NCI-H345 treated with DMSO at 0.1 percent for 48 hours (cell line): ENCODE results near the gene TIMM50.

Experiments used
- DNase-seq: peaks from one replicate; lab custom pipeline; 2025; ENCODE audit not compliant: unreplicated experiment; lab: John Stamatoyannopoulos, UW

Gene TIMM50

GRCh38 chr19:39525205-39525604, 44.6 kb downstream of the TIMM50 start:
- no peak for DNase-seq

- DNase-seq = no peak
Measured at GRCh38 chr19:39531834-39532232, 51.2 kb downstream of the TIMM50 start.

- DNase-seq = peak; percentile 100
Measured at GRCh38 chr19:39532233-39533002, 51.8 kb downstream of the TIMM50 start, which contains the start of gene EID2B. Gene EID2B (minus strand): TSS chr19:39532852. CDS start chr19:39532802, 50 bp downstream.

- DNase-seq = no peak
Measured at GRCh38 chr19:39533003-39533512, 52.4 kb downstream of the TIMM50 start.

GRCh38 chr19:39533791-39534190, 53.2 kb downstream of the TIMM50 start:
- no peak for DNase-seq

GRCh38 chr19:39539165-39539517, 58.5 kb downstream of the TIMM50 start:
- no peak for DNase-seq

GRCh38 chr19:39539518-39540332, 59.1 kb downstream of the TIMM50 start, which contains the start of gene EID2:
Gene EID2 (minus strand): TSS chr19:39540161. CDS start chr19:39540079, 82 bp downstream.
- peak; percentile 100 for DNase-seq

GRCh38 chr19:39540333-39540673, 59.7 kb downstream of the TIMM50 start:
- DNase-seq = no peak
